GM12865 (cell line): ENCODE data around the gene PEAR1.

Experiments
- DNase-seq: peaks from one replicate; pipeline ENCODE4 v3.0.0; 2010; ENCODE audit warnings: low read depth
- H3K4me3 ChIP-seq: 2 replicates; pipeline ENCODE4 v1.5.1; 2011; ENCODE audit warnings: mild to moderate bottlenecking, low read depth, low read length, control low read depth
- TF ChIP-seq, protein P1 (sequence below): IDR thresholded peaks from 2 replicates; pipeline ENCODE4 v1.5.1; 2011; ENCODE audit warnings: low read length, control low read depth, low read depth, inconsistent platforms; ENCODE audit not compliant: insufficient read depth; ENCODE audit errors: missing control alignments

The PEAR1 gene

DNA sequence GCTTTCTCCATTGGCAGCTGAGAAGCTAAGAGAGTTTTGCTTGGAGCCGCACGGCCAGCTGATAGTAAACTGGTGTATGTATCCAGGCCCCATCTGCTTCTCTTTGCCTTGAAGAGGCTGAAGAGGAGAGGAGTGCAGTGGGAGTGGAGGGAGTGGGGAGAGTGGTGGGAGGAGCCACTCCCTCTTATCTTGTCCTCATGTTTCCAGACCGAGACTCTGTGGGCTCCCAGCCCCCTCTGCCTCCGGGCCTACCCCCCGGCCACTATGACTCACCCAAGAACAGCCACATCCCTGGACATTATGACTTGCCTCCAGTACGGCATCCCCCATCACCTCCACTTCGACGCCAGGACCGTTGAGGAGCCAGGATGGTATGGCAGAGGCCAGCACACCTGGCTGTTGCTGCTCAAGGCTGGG is 20.9 kb downstream of the PEAR1 start:
- TF ChIP-seq, protein P1, sequence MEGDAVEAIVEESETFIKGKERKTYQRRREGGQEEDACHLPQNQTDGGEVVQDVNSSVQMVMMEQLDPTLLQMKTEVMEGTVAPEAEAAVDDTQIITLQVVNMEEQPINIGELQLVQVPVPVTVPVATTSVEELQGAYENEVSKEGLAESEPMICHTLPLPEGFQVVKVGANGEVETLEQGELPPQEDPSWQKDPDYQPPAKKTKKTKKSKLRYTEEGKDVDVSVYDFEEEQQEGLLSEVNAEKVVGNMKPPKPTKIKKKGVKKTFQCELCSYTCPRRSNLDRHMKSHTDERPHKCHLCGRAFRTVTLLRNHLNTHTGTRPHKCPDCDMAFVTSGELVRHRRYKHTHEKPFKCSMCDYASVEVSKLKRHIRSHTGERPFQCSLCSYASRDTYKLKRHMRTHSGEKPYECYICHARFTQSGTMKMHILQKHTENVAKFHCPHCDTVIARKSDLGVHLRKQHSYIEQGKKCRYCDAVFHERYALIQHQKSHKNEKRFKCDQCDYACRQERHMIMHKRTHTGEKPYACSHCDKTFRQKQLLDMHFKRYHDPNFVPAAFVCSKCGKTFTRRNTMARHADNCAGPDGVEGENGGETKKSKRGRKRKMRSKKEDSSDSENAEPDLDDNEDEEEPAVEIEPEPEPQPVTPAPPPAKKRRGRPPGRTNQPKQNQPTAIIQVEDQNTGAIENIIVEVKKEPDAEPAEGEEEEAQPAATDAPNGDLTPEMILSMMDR = no peak
- no peak overlapping the region for H3K4me3 ChIP-seq
- no peak for DNase-seq

DNA sequence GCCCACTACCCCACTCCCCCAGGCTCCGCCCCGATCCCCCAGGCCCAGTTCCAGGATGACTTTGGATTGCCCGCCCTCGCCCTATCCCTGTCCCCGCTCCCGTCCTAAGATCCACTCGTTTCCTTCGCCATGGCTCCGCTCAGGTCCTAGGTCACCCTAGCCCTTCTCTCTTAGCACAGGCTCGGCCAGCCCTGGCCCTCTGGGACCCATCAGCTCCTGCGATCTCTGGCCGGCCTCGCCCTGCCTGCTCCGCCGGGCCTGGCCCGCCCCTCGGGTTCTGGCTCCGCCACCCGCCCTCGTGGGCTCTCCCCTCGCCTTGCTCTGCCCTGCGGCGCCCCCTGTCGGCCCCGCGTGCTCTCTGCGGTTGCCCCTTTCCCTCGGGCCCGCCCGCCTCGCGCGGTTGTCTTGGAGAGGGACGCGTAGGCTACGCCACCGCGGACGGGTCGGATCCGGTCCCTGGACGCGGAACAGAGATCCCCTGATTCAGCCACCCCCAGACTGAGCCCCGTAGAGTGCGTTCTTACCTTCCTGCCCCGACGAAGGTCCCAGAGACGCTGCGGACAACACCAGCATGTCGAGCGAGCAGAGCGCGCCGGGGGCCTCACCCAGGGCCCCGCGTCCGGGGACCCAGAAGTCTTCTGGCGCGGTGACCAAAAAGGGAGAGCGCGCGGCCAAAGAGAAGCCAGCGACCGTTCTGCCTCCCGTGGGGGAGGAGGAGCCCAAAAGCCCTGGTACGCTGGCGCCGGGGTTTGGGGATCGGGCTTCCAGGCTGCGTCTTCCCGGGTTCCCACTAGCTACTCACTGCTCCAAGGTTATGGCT is 26.9 kb downstream of the PEAR1 start, which contains the start of gene LRRC71:
LRRC71 (plus strand) TSS at position 400 of the 820 bp plus-strand sequence; CDS start at position 572, 172 bp downstream.
- no peak within 1 kb of the TSS for H3K4me3 ChIP-seq
- TF ChIP-seq, protein P1 = peak; percentile 62
- peak; percentile 53 for DNase-seq

DNA sequence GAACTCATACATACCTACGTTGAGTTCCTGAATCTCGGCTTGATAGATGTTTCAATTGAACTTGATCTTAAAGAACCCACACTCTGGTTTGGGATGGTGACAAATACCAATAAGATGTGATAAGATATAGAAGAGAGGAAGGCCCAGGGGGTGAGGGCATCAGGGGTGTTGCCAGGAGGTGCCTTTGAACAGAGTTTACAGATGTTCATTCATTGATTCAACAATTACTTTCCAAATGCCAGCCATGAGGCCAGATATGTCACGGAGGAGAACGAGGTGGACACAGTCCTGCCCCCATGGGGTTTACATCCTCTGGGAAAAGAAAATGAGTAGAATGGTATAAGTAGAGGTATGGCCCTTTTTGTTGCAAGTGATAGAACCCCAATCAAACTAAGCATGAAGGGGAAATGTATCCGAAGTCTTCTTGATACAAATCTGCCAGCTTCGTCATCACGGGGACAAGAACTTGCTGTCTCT is 27.6 kb downstream of the PEAR1 start:
- TF ChIP-seq, protein P1 = no peak
- DNase-seq = no peak
- H3K4me3 ChIP-seq = no peak overlapping the region

DNA sequence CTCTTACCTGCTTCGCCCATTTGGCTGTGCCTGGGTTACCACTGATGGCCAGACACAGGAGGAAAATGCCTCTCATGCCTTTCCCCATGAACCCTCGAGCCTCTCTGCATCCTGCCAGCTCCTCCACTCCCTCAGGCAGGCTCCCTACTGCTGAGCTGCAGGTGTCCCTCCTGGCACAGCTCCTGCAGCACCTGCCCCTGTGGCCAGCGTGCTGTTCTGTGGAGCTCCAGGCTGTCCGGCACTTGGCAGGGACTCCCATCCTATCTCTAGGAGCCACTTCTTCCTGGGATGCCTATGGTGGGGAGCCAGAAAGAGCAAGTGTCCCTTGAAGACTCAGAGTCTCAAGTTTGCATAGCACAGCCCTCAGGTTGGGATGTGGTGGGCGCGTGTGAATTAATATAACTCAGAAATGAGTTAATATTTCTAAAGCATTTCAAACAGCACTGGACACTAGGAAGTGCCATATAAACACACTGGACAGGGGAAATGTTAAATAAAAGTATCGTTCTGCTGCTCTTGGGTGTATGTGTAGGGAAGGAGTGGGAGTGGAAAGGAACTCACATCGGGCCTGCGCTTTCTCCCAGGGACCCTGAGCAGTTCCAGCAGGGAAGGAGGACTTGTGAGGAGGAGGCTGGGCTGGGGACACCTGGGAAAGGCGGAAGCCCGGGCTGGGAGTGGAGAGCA is 29.6 kb downstream of the PEAR1 start:
- TF ChIP-seq, protein P1 = no peak
- DNase-seq = no peak
- no peak overlapping the region for H3K4me3 ChIP-seq

DNA sequence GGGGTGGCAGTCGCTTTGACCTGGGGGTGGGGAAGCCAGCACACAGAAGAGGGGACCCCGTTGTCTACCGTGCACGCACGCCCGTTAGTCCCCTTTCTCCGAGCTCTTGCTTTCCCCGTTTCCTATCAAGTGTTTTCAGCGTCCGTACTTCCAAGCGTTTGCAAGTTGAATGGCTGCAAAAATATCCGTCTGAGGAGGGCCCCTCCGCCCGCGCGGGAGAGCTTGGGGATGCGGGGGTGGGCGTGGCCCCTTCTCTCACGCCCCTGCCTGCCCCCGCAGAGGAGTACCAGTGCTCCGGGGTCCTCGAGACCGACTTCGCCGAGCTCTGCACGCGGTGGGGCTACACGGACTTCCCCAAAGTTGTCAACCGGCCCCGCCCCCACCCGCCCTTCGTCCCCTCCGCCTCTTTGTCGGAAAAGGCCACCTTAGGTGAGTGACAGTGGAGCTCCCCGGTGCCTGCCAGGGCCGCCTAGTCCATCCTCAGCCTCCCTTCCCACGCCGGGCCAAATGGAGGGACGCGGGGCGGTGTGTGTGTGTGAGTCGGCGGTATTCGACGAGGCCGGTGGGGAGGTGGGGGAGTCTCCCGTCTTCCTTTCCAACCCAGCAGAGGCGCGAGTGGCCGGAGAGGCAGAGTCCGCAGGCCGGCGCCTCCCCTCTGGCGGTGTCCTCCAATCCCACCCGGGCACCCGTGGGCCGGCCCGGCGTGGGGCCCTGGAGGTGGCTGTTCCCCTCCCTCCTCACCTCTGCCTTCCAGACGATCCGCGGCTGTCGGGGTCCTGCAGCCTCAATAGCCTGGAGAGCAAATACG is 30.4 kb downstream of the PEAR1 start:
- TF ChIP-seq, protein P1 = no peak
- H3K4me3 ChIP-seq = no peak overlapping the region
- DNase-seq = no peak

DNA sequence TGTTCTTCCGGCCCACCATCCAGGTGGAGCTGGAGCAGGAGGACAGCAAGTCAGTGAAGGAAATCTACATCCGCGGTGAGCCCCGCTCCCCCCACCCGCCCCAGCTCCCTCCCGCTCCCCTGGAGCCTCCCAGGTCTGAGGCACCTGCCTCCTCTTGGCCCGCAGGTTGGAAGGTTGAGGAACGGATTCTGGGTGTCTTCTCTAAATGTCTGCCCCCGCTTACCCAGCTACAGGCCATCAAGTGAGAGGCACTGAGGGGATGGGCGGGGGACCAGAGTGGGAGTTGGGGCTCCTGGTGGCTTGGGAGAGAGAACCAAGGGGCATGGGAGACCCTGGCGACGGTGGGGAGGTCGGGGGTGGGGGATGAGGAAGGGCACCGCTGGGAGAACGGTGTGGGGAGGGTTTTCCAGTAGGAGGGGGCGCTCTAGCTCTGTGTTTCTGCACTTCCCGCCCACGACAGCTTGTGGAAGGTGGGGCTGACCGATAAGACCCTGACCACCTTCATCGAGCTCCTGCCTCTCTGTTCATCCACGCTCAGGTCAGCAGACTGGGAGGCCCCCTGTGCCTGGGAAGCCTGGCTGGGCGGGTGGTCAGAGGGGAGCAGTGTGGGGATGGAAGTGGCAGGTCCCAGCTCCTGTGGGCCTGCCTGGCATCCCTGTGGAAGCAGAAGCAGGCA is 31.1 kb downstream of the PEAR1 start:
- no peak for DNase-seq
- H3K4me3 ChIP-seq = no peak overlapping the region
- TF ChIP-seq, protein P1 = no peak
